HepG2 (cell line): ENCODE results near the gene IGFL2. TPM values are rescaled to one million over a fixed set of nuclear protein-coding genes. Genes with fewer than 3 reads are reported as not detected.

ENCODE experiments used
- CREB1 ChIP-seq, 2 experiments: fragments of 450-650 bp in 1 of 2; IDR thresholded peaks; 2 replicates each; pipeline ENCODE4 v1.6.1; 2016 to 2017; ENCODE audit warnings: control low read depth in 1 of 2, mild to moderate bottlenecking in 1 of 2, missing compliant biosample characterization in 1 of 2, missing genetic modification characterization in 1 of 2
- ELF1 ChIP-seq: sonication (generic); formaldehyde crosslinking; IDR thresholded peaks from 2 replicates; pipeline ENCODE4 v1.4.0; 2020; ENCODE audit warnings: missing genetic modification reagents
- FOSL2 ChIP-seq: sonication (generic); formaldehyde crosslinking; IDR thresholded peaks from 2 replicates; pipeline ENCODE4 v1.4.0; 2020; ENCODE audit warnings: missing genetic modification reagents
- FOXP1 ChIP-seq, 2 experiments: fragments of 450-650 bp in 1 of 2; IDR thresholded peaks; 2 replicates each; pipeline ENCODE4 v1.6.1; 2017 to 2018; ENCODE audit warnings: antibody characterized with exemption in 1 of 2
- KDM1A ChIP-seq: IDR thresholded peaks from 2 replicates; pipeline ENCODE4 v1.6.1; 2016; ENCODE audit warnings: missing compliant biosample characterization
- NR2F6 ChIP-seq, 2 experiments: IDR thresholded peaks; 2 replicates each; pipeline ENCODE4 v1.6.1; 2016; ENCODE audit warnings: antibody characterized with exemption in 1 of 2, mild to moderate bottlenecking in 1 of 2
- RFX1 ChIP-seq: fragments of 450-650 bp; IDR thresholded peaks from 2 replicates; pipeline ENCODE4 v1.6.1; 2017
- RFXANK ChIP-seq: IDR thresholded peaks from 2 replicates; pipeline ENCODE4 v1.6.1; 2016
- SMAD3 ChIP-seq: sonication (generic); formaldehyde crosslinking; IDR thresholded peaks from 2 replicates; pipeline ENCODE4 v1.4.0; 2020; ENCODE audit warnings: missing genetic modification reagents
- TOE1 ChIP-seq: sonication (generic); formaldehyde crosslinking; IDR thresholded peaks from 2 replicates; pipeline ENCODE4 v1.4.0; 2020; ENCODE audit warnings: mild to moderate bottlenecking, missing genetic modification reagents
- TRIM24 ChIP-seq: sonication (generic); formaldehyde crosslinking; IDR thresholded peaks from 2 replicates; pipeline ENCODE4 v1.8.0; 2022; ENCODE audit warnings: mild to moderate bottlenecking, missing genetic modification reagents
- ZNF232 ChIP-seq: sonication (generic); formaldehyde crosslinking; IDR thresholded peaks from 2 replicates; pipeline ENCODE4 v1.4.0; 2020; ENCODE audit warnings: missing genetic modification reagents, borderline replicate concordance
- ZNF292 ChIP-seq: sonication (generic); formaldehyde crosslinking; IDR thresholded peaks from 2 replicates; pipeline ENCODE4 v1.8.1; 2022; ENCODE audit warnings: mild to moderate bottlenecking, low read depth, missing genetic modification reagents, borderline replicate concordance
- ZSCAN30 ChIP-seq: sonication (generic); formaldehyde crosslinking; IDR thresholded peaks from 2 replicates; pipeline ENCODE4 v1.5.0; 2020; ENCODE audit warnings: mild to moderate bottlenecking, missing genetic modification reagents
- polyA plus RNA-seq, 8 experiments: library from polyadenylated mRNA; depleted of rRNA in 3 of 8; stranded (reverse) in 7 of 8; unstranded in 1 of 8; fragments of >200 nt; fragmentation: Illumina TruSeq in 4 of 8; extraction: Trizol in 4 of 8; gene quantifications; 2 replicates each; pipeline versions ENCODE4 v1.2.1 to v1.2.3, GENCODE V29; 2011 to 2016; ENCODE audit warnings: low read depth in 4 of 8, missing spikeins in 1 of 8, mixed read lengths in 1 of 8; ENCODE audit not compliant: insufficient read depth in 1 of 8
- total RNA-seq, 5 experiments: library from RNA; depleted of rRNA; stranded (reverse); fragments of >200 nt; fragmentation: Illumina TruSeq; extraction: Trizol; gene quantifications; 2 replicates each; pipeline ENCODE4 v1.2.3, GENCODE V29; 2016; ENCODE audit warnings: low read depth in 1 of 5
- TF ChIP-seq, protein P1 (sequence below), 2 experiments: sonication (generic) in 1 of 2; formaldehyde crosslinking in 1 of 2; IDR thresholded peaks; 2 replicates each; pipeline versions ENCODE4 v1.4.0 to v1.6.1; 2018 to 2020; ENCODE audit warnings: missing genetic modification reagents in 2 of 2, borderline replicate concordance in 1 of 2, low read depth in 1 of 2, mild to moderate bottlenecking in 1 of 2, missing biosample characterization in 1 of 2
- TF ChIP-seq, protein P2 (sequence below): IDR thresholded peaks from 2 replicates; pipeline ENCODE4 v1.6.1; 2016; ENCODE audit warnings: mild to moderate bottlenecking, missing biosample characterization, missing genetic modification reagents
- TF ChIP-seq, protein P3 (sequence below): IDR thresholded peaks from 2 replicates; pipeline ENCODE4 v1.6.1; 2018; ENCODE audit warnings: missing genetic modification reagents
- TF ChIP-seq, protein P4 (sequence below): IDR thresholded peaks from 2 replicates; pipeline ENCODE4 v1.6.1; 2016; ENCODE audit warnings: low read depth, missing genetic modification reagents, missing compliant biosample characterization
- TF ChIP-seq, protein P5 (sequence below): sonication (generic); formaldehyde crosslinking; IDR thresholded peaks from 2 replicates; pipeline ENCODE4 v1.4.0; 2020; ENCODE audit warnings: mild to moderate bottlenecking, low read depth, missing genetic modification reagents

The IGFL2 gene
- total and polyA plus RNA-seq, 2 of the 13 experiments (the other 11 are each of a cell fraction or from before 2014, with no cell fraction given): not detected

DNA sequence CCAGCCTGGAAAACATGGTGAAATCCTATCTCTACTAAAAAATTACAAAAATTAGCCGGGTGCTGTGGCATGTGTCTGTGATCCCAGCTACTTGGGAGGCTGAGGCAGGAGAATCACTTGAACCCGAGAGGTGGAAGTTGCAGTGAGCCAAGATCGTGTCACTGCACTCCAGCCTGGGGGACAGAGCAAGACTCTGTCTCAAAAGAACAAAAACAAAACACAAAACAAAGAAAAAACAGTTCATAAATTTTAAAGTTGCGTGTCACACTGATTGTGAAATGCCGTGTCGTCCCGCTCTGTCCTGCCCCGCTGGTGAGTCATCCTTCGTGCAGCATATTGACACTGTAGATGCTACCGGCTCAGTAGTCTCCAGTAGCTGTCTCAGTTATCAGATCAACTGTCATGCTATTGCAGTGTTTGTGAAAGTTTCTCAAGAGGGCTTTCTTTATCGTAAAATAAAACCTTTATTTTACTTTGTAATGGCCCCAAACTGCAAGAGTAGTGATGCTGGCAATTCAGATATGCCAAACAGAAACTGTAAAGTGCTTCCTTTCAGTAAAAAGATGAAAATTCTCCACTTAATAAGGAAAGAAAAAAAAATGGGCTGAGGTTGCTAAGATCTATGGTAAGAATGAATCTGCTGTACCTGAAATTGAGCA, 45.1 kb downstream of the IGFL2 start (continued):
- TF ChIP-seq, protein P1, sequence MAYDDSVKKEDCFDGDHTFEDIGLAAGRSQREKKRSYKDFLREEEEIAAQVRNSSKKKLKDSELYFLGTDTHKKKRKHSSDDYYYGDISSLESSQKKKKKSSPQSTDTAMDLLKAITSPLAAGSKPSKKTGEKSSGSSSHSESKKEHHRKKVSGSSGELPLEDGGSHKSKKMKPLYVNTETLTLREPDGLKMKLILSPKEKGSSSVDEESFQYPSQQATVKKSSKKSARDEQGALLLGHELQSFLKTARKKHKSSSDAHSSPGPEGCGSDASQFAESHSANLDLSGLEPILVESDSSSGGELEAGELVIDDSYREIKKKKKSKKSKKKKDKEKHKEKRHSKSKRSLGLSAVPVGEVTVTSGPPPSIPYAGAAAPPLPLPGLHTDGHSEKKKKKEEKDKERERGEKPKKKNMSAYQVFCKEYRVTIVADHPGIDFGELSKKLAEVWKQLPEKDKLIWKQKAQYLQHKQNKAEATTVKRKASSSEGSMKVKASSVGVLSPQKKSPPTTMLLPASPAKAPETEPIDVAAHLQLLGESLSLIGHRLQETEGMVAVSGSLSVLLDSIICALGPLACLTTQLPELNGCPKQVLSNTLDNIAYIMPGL (CRISPR knock-in tag; IDR thresholded peaks at IDR 0.05; ENCODE audit: borderline replicate concordance in 1 of 2, low read depth in 1 of 2): no peak
- peak; percentile 35; the same call in 1 of the 2 replicates for TF ChIP-seq ZNF292
- peak; percentile 73 for TF ChIP-seq CREB1 (IDR thresholded peaks at IDR 0.05)
- TF ChIP-seq CREB1 (CRISPR knock-in tag; IDR thresholded peaks at IDR 0.05): no peak; the same call in 1 of the 2 replicates
- no peak for TF ChIP-seq RFXANK (CRISPR knock-in tag)
- TF ChIP-seq, protein P2, sequence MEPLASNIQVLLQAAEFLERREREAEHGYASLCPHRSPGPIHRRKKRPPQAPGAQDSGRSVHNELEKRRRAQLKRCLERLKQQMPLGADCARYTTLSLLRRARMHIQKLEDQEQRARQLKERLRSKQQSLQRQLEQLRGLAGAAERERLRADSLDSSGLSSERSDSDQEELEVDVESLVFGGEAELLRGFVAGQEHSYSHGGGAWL (CRISPR knock-in tag): no peak
- no peak for TF ChIP-seq ZSCAN30 (CRISPR knock-in tag)
- TF ChIP-seq TRIM24: 0 out of 2 replicates have a peak, but pooled peaks have one; percentile 68
- peak; percentile 81; the same call in 1 of the 2 replicates for TF ChIP-seq KDM1A (CRISPR knock-in tag)
- TF ChIP-seq NR2F6 (IDR thresholded peaks at IDR 0.05): no peak
- peak; percentile 33; the same call in 1 of the 2 replicates for TF ChIP-seq NR2F6 (CRISPR knock-in tag; IDR thresholded peaks at IDR 0.05)
- peak; percentile 77; the same call in 1 of the 2 replicates for TF ChIP-seq SMAD3 (CRISPR knock-in tag)
- TF ChIP-seq TOE1 (CRISPR knock-in tag): no peak
- TF ChIP-seq, protein P3, sequence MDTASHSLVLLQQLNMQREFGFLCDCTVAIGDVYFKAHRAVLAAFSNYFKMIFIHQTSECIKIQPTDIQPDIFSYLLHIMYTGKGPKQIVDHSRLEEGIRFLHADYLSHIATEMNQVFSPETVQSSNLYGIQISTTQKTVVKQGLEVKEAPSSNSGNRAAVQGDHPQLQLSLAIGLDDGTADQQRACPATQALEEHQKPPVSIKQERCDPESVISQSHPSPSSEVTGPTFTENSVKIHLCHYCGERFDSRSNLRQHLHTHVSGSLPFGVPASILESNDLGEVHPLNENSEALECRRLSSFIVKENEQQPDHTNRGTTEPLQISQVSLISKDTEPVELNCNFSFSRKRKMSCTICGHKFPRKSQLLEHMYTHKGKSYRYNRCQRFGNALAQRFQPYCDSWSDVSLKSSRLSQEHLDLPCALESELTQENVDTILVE (CRISPR knock-in tag): 0 out of 2 replicates have a peak, but pooled peaks have one; percentile 43
- TF ChIP-seq FOXP1 (IDR thresholded peaks at IDR 0.05): no peak
- TF ChIP-seq FOXP1 (CRISPR knock-in tag; IDR thresholded peaks at IDR 0.05): peak; percentile 48
- peak; percentile 100 for TF ChIP-seq FOSL2
- TF ChIP-seq, protein P4, sequence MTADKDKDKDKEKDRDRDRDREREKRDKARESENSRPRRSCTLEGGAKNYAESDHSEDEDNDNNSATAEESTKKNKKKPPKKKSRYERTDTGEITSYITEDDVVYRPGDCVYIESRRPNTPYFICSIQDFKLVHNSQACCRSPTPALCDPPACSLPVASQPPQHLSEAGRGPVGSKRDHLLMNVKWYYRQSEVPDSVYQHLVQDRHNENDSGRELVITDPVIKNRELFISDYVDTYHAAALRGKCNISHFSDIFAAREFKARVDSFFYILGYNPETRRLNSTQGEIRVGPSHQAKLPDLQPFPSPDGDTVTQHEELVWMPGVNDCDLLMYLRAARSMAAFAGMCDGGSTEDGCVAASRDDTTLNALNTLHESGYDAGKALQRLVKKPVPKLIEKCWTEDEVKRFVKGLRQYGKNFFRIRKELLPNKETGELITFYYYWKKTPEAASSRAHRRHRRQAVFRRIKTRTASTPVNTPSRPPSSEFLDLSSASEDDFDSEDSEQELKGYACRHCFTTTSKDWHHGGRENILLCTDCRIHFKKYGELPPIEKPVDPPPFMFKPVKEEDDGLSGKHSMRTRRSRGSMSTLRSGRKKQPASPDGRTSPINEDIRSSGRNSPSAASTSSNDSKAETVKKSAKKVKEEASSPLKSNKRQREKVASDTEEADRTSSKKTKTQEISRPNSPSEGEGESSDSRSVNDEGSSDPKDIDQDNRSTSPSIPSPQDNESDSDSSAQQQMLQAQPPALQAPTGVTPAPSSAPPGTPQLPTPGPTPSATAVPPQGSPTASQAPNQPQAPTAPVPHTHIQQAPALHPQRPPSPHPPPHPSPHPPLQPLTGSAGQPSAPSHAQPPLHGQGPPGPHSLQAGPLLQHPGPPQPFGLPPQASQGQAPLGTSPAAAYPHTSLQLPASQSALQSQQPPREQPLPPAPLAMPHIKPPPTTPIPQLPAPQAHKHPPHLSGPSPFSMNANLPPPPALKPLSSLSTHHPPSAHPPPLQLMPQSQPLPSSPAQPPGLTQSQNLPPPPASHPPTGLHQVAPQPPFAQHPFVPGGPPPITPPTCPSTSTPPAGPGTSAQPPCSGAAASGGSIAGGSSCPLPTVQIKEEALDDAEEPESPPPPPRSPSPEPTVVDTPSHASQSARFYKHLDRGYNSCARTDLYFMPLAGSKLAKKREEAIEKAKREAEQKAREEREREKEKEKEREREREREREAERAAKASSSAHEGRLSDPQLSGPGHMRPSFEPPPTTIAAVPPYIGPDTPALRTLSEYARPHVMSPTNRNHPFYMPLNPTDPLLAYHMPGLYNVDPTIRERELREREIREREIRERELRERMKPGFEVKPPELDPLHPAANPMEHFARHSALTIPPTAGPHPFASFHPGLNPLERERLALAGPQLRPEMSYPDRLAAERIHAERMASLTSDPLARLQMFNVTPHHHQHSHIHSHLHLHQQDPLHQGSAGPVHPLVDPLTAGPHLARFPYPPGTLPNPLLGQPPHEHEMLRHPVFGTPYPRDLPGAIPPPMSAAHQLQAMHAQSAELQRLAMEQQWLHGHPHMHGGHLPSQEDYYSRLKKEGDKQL (CRISPR knock-in tag): peak; percentile 22; the same call in 1 of the 2 replicates
- TF ChIP-seq ELF1: no peak
- TF ChIP-seq, protein P5, sequence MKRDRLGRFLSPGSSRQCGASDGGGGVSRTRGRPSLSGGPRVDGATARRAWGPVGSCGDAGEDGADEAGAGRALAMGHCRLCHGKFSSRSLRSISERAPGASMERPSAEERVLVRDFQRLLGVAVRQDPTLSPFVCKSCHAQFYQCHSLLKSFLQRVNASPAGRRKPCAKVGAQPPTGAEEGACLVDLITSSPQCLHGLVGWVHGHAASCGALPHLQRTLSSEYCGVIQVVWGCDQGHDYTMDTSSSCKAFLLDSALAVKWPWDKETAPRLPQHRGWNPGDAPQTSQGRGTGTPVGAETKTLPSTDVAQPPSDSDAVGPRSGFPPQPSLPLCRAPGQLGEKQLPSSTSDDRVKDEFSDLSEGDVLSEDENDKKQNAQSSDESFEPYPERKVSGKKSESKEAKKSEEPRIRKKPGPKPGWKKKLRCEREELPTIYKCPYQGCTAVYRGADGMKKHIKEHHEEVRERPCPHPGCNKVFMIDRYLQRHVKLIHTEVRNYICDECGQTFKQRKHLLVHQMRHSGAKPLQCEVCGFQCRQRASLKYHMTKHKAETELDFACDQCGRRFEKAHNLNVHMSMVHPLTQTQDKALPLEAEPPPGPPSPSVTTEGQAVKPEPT (CRISPR knock-in tag): no peak
- no peak for TF ChIP-seq RFX1
- TF ChIP-seq ZNF232 (CRISPR knock-in tag): no peak
